NCI-H524 (cell line): ENCODE data around the gene UBN1.

ENCODE experiments used
- DNase-seq, 2 experiments: peaks; one replicate each; lab custom pipeline; 2025; lab: John Stamatoyannopoulos, UW

UBN1 gene

GRCh38 chr16:4814542-4815173 is 32.6 kb upstream of the UBN1 start:
- no peak for DNase-seq

GRCh38 chr16:4820652-4821051 is 26.6 kb upstream of the UBN1 start:
- DNase-seq = no peak

- no peak for DNase-seq
These were observed 22.1 kb upstream of the UBN1 start for GRCh38 chr16:4825196-4825595.

- DNase-seq = no peak
These were observed 20.8 kb upstream of the UBN1 start for GRCh38 chr16:4826526-4826925.

GRCh38 chr16:4826980-4827379 is 20.3 kb upstream of the UBN1 start:
- no peak for DNase-seq

GRCh38 chr16:4828567-4829321 is 18.5 kb upstream of the UBN1 start:
- no peak for DNase-seq

- no peak for DNase-seq
These were observed 16.9 kb upstream of the UBN1 start for GRCh38 chr16:4830408-4830807.

- no peak for DNase-seq
These were observed 15.7 kb upstream of the UBN1 start for GRCh38 chr16:4831616-4832015.

GRCh38 chr16:4832698-4833343 is 14.5 kb upstream of the UBN1 start:
- no peak for DNase-seq

- DNase-seq = no peak
These were observed 13.7 kb upstream of the UBN1 start for GRCh38 chr16:4833584-4833983.

GRCh38 chr16:4836727-4837126 is 10.6 kb upstream of the UBN1 start:
- no peak for DNase-seq

GRCh38 chr16:4837733-4838501 is 9.4 kb upstream of the UBN1 start:
- DNase-seq = no peak

GRCh38 chr16:4839942-4840341 is 7.3 kb upstream of the UBN1 start:
- no peak for DNase-seq

- no peak for DNase-seq
These were observed 6.3 kb upstream of the UBN1 start for GRCh38 chr16:4840984-4841383.

- DNase-seq = no peak
These were observed 779 bp upstream of the UBN1 start for GRCh38 chr16:4846503-4846900.

- peak in 1 of 2 experiments; percentile 30 for DNase-seq
These were observed 700 bp downstream of the UBN1 start for GRCh38 chr16:4847774-4848587.

- DNase-seq = no peak
These were observed 2.9 kb downstream of the UBN1 start for GRCh38 chr16:4850211-4850610.

GRCh38 chr16:4852221-4852872 is 5.1 kb downstream of the UBN1 start:
- no peak for DNase-seq

GRCh38 chr16:4855371-4855770 is 8.1 kb downstream of the UBN1 start:
- no peak for DNase-seq

- DNase-seq = no peak
These were observed 8.5 kb downstream of the UBN1 start for GRCh38 chr16:4855804-4856203.
